ENCODE results near the gene ERCC6L2.

The ERCC6L2 gene

DNA sequence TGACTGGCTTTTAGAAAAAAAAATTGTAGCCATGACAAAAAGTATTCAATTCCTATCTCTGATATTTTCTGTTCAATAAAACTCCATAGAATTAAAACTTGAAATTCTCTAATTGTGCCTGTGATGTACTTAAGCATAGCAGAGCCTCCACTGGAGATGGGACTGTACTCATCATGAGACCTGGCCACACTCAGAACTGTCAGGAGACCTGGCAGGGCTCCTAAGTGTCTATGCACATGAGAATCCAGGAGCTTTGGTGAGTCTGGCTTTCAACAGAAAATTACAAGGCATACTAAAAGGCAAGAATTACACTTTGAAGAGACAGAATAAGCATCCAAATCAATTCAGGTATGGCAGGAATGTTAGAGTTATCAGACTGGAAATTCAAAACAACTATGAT is 26.7 kb upstream of the ERCC6L2 start:
- Histone ChIP-seq H3K9ac (ENCODE audit: low read length) (no peak overlapping the region), H3K36me3 (ENCODE audit: control insufficient read depth, insufficient read depth, low read length) (no peaks in the 10 kb centered on the region), H3K4me3 (ENCODE audit: low read length) (no peak overlapping the region), H3K4me1 (ENCODE audit: control insufficient read depth, insufficient read depth, low read length) (no peaks in the 10 kb centered on the region), H3K9me3 (ENCODE audit: control insufficient read depth, low read length) (no peaks in the 10 kb centered on the region), H3K27me3 (ENCODE audit: control insufficient read depth, insufficient read depth, low read length) (no peaks in the 10 kb centered on the region)

GRCh38 chr9:95852059-95853032 is 23.1 kb upstream of the ERCC6L2 start:
- no peak overlapping the region for H3K4me3 ChIP-seq (ENCODE audit: low read length)
- H3K9ac ChIP-seq (ENCODE audit: low read length): no peak overlapping the region
- H3K27me3 ChIP-seq (ENCODE audit: control insufficient read depth, insufficient read depth, low read length): no peaks in the 10 kb centered on the region
- H3K36me3 ChIP-seq (ENCODE audit: control insufficient read depth, insufficient read depth, low read length): no peaks in the 10 kb centered on the region
- no peaks in the 10 kb centered on the region for H3K9me3 ChIP-seq (ENCODE audit: control insufficient read depth, low read length)
- no peaks in the 10 kb centered on the region for H3K4me1 ChIP-seq (ENCODE audit: control insufficient read depth, insufficient read depth, low read length)

GRCh38 chr9:95854386-95855020 is 21.0 kb upstream of the ERCC6L2 start:
- no peak overlapping the region for H3K9ac ChIP-seq (ENCODE audit: low read length)
- no peaks in the 10 kb centered on the region for H3K27me3 ChIP-seq (ENCODE audit: control insufficient read depth, insufficient read depth, low read length)
- no peaks in the 10 kb centered on the region for H3K36me3 ChIP-seq (ENCODE audit: control insufficient read depth, insufficient read depth, low read length)
- H3K4me3 ChIP-seq (ENCODE audit: low read length): no peak overlapping the region
- no peaks in the 10 kb centered on the region for H3K9me3 ChIP-seq (ENCODE audit: control insufficient read depth, low read length)
- H3K4me1 ChIP-seq (ENCODE audit: control insufficient read depth, insufficient read depth, low read length): no peaks in the 10 kb centered on the region

DNA sequence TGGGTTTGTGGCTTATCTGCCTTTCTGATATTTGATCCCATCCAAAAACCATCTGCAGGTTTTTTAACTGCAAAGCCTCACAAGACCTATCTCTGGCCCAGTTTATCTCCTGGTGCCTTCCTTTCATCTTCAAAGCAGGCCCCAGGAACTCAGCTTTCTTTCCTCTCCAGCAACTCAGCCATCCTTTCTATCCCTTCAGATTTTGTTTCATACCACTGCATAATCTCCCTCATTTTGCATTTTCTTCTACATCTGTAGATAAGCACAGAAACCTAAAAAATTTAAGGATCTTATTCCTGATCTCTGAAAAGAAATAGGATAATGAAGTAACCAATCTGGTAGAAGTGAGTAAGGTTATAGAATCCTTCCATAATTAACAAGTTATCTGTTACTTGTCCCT is 19.5 kb upstream of the ERCC6L2 start:
- no peaks in the 10 kb centered on the region for H3K27me3 ChIP-seq (ENCODE audit: control insufficient read depth, insufficient read depth, low read length)

DNA sequence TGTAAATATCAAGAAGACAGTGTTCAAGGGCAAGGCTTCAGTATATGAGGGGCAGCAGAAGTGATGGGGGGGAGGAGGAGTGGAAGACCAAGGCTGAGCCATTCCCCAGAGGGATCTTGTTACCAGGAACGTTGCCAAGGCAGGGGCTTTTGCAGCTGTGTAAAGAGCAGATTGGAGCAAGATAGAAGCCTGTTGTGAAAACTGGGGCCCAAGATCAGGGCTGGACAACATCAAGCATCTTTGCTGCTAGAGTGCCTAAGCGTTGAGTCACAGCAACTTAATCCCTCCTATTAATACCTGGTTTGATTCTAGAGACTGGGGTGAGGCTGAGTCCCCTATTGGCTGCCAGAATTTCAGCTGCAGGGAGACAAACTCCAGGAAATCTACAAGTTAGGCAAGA is 18.4 kb upstream of the ERCC6L2 start:
- Histone ChIP-seq H3K27me3 (ENCODE audit: control insufficient read depth, insufficient read depth, low read length) (no peaks in the 10 kb centered on the region), H3K4me1 (ENCODE audit: control insufficient read depth, insufficient read depth, low read length) (no peaks in the 10 kb centered on the region), H3K36me3 (ENCODE audit: control insufficient read depth, insufficient read depth, low read length) (no peaks in the 10 kb centered on the region), H3K9ac (ENCODE audit: low read length) (no peak overlapping the region), H3K9me3 (ENCODE audit: control insufficient read depth, low read length) (no peaks in the 10 kb centered on the region), H3K4me3 (ENCODE audit: low read length) (no peak overlapping the region)

More for the DNA sequence above, 19.5 kb upstream of the ERCC6L2 start:
- Histone ChIP-seq H3K9ac (ENCODE audit: low read length) (no peak overlapping the region), H3K4me1 (ENCODE audit: control insufficient read depth, insufficient read depth, low read length) (no peaks in the 10 kb centered on the region), H3K9me3 (ENCODE audit: control insufficient read depth, low read length) (no peaks in the 10 kb centered on the region), H3K4me3 (ENCODE audit: low read length) (no peak overlapping the region), H3K36me3 (ENCODE audit: control insufficient read depth, insufficient read depth, low read length) (no peaks in the 10 kb centered on the region)

GRCh38 chr9:95857896-95858295 is 17.6 kb upstream of the ERCC6L2 start:
- Histone ChIP-seq H3K4me3 (ENCODE audit: low read length) (no peak overlapping the region), H3K4me1 (ENCODE audit: control insufficient read depth, insufficient read depth, low read length) (no peaks in the 10 kb centered on the region), H3K9ac (ENCODE audit: low read length) (no peak overlapping the region), H3K9me3 (ENCODE audit: control insufficient read depth, low read length) (no peaks in the 10 kb centered on the region), H3K27me3 (ENCODE audit: control insufficient read depth, insufficient read depth, low read length) (no peaks in the 10 kb centered on the region), H3K36me3 (ENCODE audit: control insufficient read depth, insufficient read depth, low read length) (no peaks in the 10 kb centered on the region)

- Histone ChIP-seq H3K9ac (ENCODE audit: low read length) (no peak overlapping the region), H3K27me3 (ENCODE audit: control insufficient read depth, insufficient read depth, low read length) (no peaks in the 10 kb centered on the region), H3K36me3 (ENCODE audit: control insufficient read depth, insufficient read depth, low read length) (no peaks in the 10 kb centered on the region), H3K9me3 (ENCODE audit: control insufficient read depth, low read length) (no peaks in the 10 kb centered on the region), H3K4me1 (ENCODE audit: control insufficient read depth, insufficient read depth, low read length) (no peaks in the 10 kb centered on the region), H3K4me3 (ENCODE audit: low read length) (no peak overlapping the region)
Measured at GRCh38 chr9:95862343-95862742, 13.1 kb upstream of the ERCC6L2 start.

DNA sequence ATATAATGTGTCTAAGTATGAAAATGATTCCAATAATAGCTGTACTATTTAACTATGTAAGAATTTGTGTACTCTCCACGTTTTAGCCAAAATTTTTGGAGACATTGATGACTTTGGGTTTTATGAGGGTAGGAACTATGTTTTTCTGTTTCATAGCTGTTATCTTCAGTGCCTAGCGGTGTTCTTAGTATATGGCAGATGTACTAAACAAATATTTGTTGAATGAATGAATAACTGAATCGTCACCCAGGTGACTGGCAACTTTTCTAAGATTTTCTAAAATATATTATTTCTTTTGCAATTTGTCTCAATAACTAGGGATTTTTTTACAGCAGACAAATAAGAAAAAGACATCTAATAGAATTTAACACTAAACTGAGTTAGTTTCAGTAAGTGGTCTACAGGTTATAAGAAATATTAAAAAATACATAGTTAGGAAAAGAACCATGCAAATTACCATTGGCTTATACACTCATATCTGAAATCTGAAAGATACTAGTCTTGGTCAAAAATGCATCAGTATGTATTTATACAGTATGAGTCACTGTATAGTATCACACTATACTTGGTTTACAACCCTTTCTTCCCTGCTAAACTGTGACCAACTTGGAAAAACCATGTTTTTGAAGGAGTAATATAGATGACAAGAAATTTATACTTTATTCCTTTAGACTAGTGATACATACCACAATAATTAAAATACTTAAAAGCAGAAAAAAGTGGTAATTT is 10.5 kb upstream of the ERCC6L2 start:
- H3K4me1 ChIP-seq (ENCODE audit: control insufficient read depth, insufficient read depth, low read length): no peaks in the 10 kb centered on the region
- no peaks in the 10 kb centered on the region for H3K9me3 ChIP-seq (ENCODE audit: control insufficient read depth, low read length)
- H3K36me3 ChIP-seq (ENCODE audit: control insufficient read depth, insufficient read depth, low read length): no peaks in the 10 kb centered on the region
- no peaks in the 10 kb centered on the region for H3K27me3 ChIP-seq (ENCODE audit: control insufficient read depth, insufficient read depth, low read length)
- H3K9ac ChIP-seq (ENCODE audit: low read length): no peak overlapping the region
- no peak overlapping the region for H3K4me3 ChIP-seq (ENCODE audit: low read length)

DNA sequence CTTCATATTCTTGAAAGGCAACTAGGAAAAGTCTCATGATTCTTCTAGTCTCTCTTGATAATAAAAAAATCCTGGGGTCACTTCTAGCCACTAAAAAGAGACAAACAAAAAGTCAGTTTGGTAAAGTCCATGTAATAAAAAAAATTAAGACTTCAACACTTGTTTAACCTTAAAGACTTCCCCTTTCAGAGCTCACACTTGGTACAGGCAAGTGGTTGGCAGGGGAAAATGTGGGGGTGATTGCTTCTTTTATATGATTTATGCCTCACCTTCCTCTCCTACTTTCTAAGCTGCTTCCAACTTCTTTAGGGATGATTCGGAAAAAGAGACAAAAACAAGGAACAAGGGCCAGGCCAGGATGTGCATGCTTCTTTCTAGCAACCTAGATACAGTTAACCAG is 5.1 kb upstream of the ERCC6L2 start:
- Histone ChIP-seq H3K9me3 (ENCODE audit: control insufficient read depth, low read length) (no peaks in the 10 kb centered on the region), H3K4me1 (ENCODE audit: control insufficient read depth, insufficient read depth, low read length) (peaks cover 9% of the 10 kb centered on the region), H3K36me3 (ENCODE audit: control insufficient read depth, insufficient read depth, low read length) (no peaks in the 10 kb centered on the region), H3K9ac (ENCODE audit: low read length) (no peak overlapping the region), H3K27me3 (ENCODE audit: control insufficient read depth, insufficient read depth, low read length) (no peaks in the 10 kb centered on the region), H3K4me3 (ENCODE audit: low read length) (no peak overlapping the region)

- Histone ChIP-seq H3K9ac (ENCODE audit: low read length) (no peak overlapping the region), H3K4me3 (ENCODE audit: low read length) (no peak overlapping the region), H3K36me3 (ENCODE audit: control insufficient read depth, insufficient read depth, low read length) (no peaks in the 10 kb centered on the region), H3K4me1 (ENCODE audit: control insufficient read depth, insufficient read depth, low read length) (peaks cover 9% of the 10 kb centered on the region), H3K27me3 (ENCODE audit: control insufficient read depth, insufficient read depth, low read length) (no peaks in the 10 kb centered on the region), H3K9me3 (ENCODE audit: control insufficient read depth, low read length) (no peaks in the 10 kb centered on the region)
Measured at GRCh38 chr9:95870906-95871305, 4.6 kb upstream of the ERCC6L2 start.

DNA sequence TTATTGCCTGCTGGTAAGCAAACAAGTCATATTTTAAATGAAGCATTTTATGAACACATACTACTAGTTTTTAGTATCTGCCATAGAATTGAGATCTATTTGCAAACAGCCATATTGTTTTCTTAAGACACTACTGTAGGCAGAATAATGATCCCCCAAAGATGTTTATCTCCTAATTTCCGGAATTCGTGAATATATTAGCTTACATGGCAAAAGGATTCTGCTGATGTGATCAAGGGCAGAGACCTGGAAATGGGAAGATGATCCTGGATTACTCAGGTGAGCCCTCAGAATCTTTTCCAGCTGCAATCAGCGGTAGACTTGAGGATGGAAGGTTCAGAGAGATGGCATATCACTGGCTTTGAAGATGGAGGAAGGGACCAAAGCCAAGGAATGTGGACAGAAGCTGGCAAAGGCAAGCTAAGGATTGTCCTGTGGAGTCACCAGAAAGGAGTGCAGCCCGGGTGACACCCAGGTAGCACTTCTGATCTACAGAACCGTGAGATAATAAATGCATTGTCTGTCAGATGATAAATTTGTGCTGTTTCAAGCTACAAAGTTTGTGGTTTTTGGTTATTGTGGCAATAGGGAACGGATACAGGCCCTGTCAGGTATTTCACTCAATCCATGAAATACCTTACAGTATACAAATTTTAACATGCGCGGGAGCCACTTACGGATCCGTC is 1.0 kb upstream of the ERCC6L2 start:
- Histone ChIP-seq H3K4me1 (ENCODE audit: control insufficient read depth, insufficient read depth, low read length) (peaks cover 9% of the 10 kb centered on the region), H3K4me3 (ENCODE audit: low read length) (no peak overlapping the region), H3K9me3 (ENCODE audit: control insufficient read depth, low read length) (no peaks in the 10 kb centered on the region), H3K36me3 (ENCODE audit: control insufficient read depth, insufficient read depth, low read length) (no peaks in the 10 kb centered on the region), H3K9ac (ENCODE audit: low read length) (no peak overlapping the region), H3K27me3 (ENCODE audit: control insufficient read depth, insufficient read depth, low read length) (no peaks in the 10 kb centered on the region)
